Liver (tissue), 9 donors: ENCODE measurements around the gene FARP1. TPM values are rescaled to one million over a fixed set of nuclear protein-coding genes. Genes with fewer than 3 reads are reported as not detected.

Experiments used
- DNase-seq: peaks from one replicate; pipeline ENCODE4 v3.0.0-alpha.2; 2017; ENCODE audit warnings: low spot score
- H3K27ac ChIP-seq, 2 donors: one replicate each; pipeline ENCODE4 v1.7.0; 2013; ENCODE audit warnings: inconsistent platforms in 2 of 2, low read length in 2 of 2, control low read depth in 1 of 2, low read depth in 1 of 2, mild to moderate bottlenecking in 1 of 2
- H3K27me3 ChIP-seq, 4 donors: one replicate each; pipeline versions ENCODE4 v1.6.1 to v1.7.0; 2013; ENCODE audit warnings: low read length in 3 of 4, inconsistent platforms in 1 of 4, mild to moderate bottlenecking in 1 of 4, moderate library complexity in 1 of 4; ENCODE audit not compliant: control insufficient read depth in 4 of 4, insufficient read depth in 4 of 4
- H3K36me3 ChIP-seq, 4 donors: one replicate each; pipeline versions ENCODE4 v1.6.1 to v1.7.0; 2013; ENCODE audit warnings: low read length in 3 of 4, mild to moderate bottlenecking in 3 of 4, low read depth in 1 of 4, moderate library complexity in 1 of 4; ENCODE audit not compliant: control insufficient read depth in 4 of 4, insufficient read depth in 3 of 4
- H3K4me1 ChIP-seq, 4 donors: one replicate each; pipeline versions ENCODE4 v1.6.1 to v1.7.0; 2013; ENCODE audit warnings: low read length in 3 of 4, mild to moderate bottlenecking in 3 of 4, moderate library complexity in 1 of 4; ENCODE audit not compliant: control insufficient read depth in 4 of 4, insufficient read depth in 4 of 4
- H3K4me3 ChIP-seq, 3 donors: one replicate each; pipeline versions ENCODE4 v1.6.1 to v1.7.0; 2013; ENCODE audit warnings: low read length in 3 of 3, control low read depth in 1 of 3, low read depth in 1 of 3, mild to moderate bottlenecking in 1 of 3
- H3K9ac ChIP-seq, 2 donors: one replicate each; pipeline ENCODE4 v1.7.0; 2013; ENCODE audit warnings: low read length in 2 of 2, mild to moderate bottlenecking in 2 of 2, moderate library complexity in 2 of 2, control low read depth in 1 of 2, low read depth in 1 of 2
- H3K9me3 ChIP-seq, 4 donors: one replicate each; pipeline versions ENCODE4 v1.6.1 to v1.7.0; 2013; ENCODE audit warnings: low read length in 3 of 4; ENCODE audit not compliant: control insufficient read depth in 4 of 4
- ATF3 ChIP-seq: IDR thresholded peaks from 2 replicates; pipeline ENCODE4 v1.6.1; 2016; ENCODE audit warnings: antibody characterized with exemption
- EGR1 ChIP-seq, 2 donors: IDR thresholded peaks; 2 replicates each; pipeline ENCODE4 v1.6.1; 2016 to 2018; ENCODE audit warnings: antibody characterized with exemption in 2 of 2, low read depth in 2 of 2
- FOXA1 ChIP-seq: IDR thresholded peaks from 2 replicates; pipeline ENCODE4 v1.6.1; 2016; ENCODE audit warnings: antibody characterized with exemption
- FOXA2 ChIP-seq: IDR thresholded peaks from 2 replicates; pipeline ENCODE4 v1.6.1; 2016; ENCODE audit warnings: antibody characterized with exemption
- GABPA ChIP-seq, 2 donors: IDR thresholded peaks in 1 of 2; conservative IDR thresholded peaks in 1 of 2; 2 replicates each; pipeline ENCODE4 v1.6.1; 2016; ENCODE audit warnings: antibody characterized with exemption in 2 of 2, mild to moderate bottlenecking in 1 of 2, moderate library complexity in 1 of 2
- HNF4A ChIP-seq, 2 donors: conservative IDR thresholded peaks; 2 replicates each; pipeline ENCODE4 v1.6.1; 2016; ENCODE audit warnings: antibody characterized with exemption in 2 of 2, mild to moderate bottlenecking in 2 of 2
- HNF4G ChIP-seq: IDR thresholded peaks from 2 replicates; pipeline ENCODE4 v1.6.1; 2016; ENCODE audit warnings: antibody characterized with exemption
- JUND ChIP-seq, 2 donors: IDR thresholded peaks; 2 replicates each; pipeline ENCODE4 v1.6.1; 2016; ENCODE audit warnings: antibody characterized with exemption in 2 of 2
- NR2F2 ChIP-seq: IDR thresholded peaks from 2 replicates; pipeline ENCODE4 v1.6.1; 2016; ENCODE audit warnings: antibody characterized with exemption
- RAD21 ChIP-seq, 2 donors: IDR thresholded peaks; 2 replicates each; pipeline ENCODE4 v1.6.1; 2016; ENCODE audit warnings: antibody characterized with exemption in 2 of 2, mild to moderate bottlenecking in 2 of 2
- REST ChIP-seq: IDR thresholded peaks from 2 replicates; pipeline ENCODE4 v1.6.1; 2016; ENCODE audit warnings: antibody characterized with exemption, mild to moderate bottlenecking
- RXRA ChIP-seq, 2 donors: IDR thresholded peaks; 2 replicates each; pipeline ENCODE4 v1.6.1; 2017 to 2018; ENCODE audit warnings: antibody characterized with exemption in 2 of 2, mild to moderate bottlenecking in 1 of 2
- SP1 ChIP-seq: IDR thresholded peaks from 2 replicates; pipeline ENCODE4 v1.6.1; 2018; ENCODE audit warnings: antibody characterized with exemption, mild to moderate bottlenecking
- TAF1 ChIP-seq: conservative IDR thresholded peaks from 2 replicates; pipeline ENCODE4 v1.6.1; 2016; ENCODE audit warnings: antibody characterized with exemption, mild to moderate bottlenecking
- YY1 ChIP-seq: IDR thresholded peaks from 2 replicates; pipeline ENCODE4 v1.6.1; 2016; ENCODE audit warnings: antibody characterized with exemption, mild to moderate bottlenecking
- WGBS: extraction: QIAGEN DNeasy Blood & Tissue Kit; methylation state at CpG from one replicate; pipeline ENCODE4 v1.1.7; 2013; 5-methylcytosine and 5-hydroxymethylcytosine counted together
- polyA plus RNA-seq, 2 donors: library from polyadenylated mRNA; stranded (reverse) in 1 of 2; unstranded in 1 of 2; fragments of 200-250 nt in 1 of 2; fragments of >200 nt in 1 of 2; fragmentation: Nextera tagmentation in 1 of 2; extraction: Ambion mirVana in 1 of 2; gene quantifications; one replicate each; pipeline versions ENCODE4 v1.2.1 to v1.2.3, GENCODE V29; 2013 to 2015
- total RNA-seq, 2 donors: library from RNA; depleted of rRNA; stranded (reverse); fragments of >200 nt; gene quantifications; one replicate each; pipeline ENCODE4 v1.2.3, GENCODE V29; 2014
- TF ChIP-seq, protein P1 (sequence below): IDR thresholded peaks from 2 replicates; pipeline ENCODE4 v1.6.1; 2016; ENCODE audit warnings: antibody characterized with exemption
- TF ChIP-seq, protein P2 (sequence below): IDR thresholded peaks from 2 replicates; pipeline ENCODE4 v1.6.1; 2016; ENCODE audit warnings: antibody characterized with exemption
- TF ChIP-seq, protein P3 (sequence below): fragments of 150-350 bp; IDR thresholded peaks from 2 replicates; pipeline ENCODE4 v1.5.1; 2017; ENCODE audit warnings: improper control_type of control experiment, low read depth, low read length; ENCODE audit not compliant: missing input control
- donor health status: healthy.
- donor health status: healthy.
- donor health status: healthy.
- donor health status: healthy.
- donor health status: healthy.

The FARP1 gene
- total and polyA plus RNA-seq, 4 donors: 28.4 to 62.6 (median 39.8) TPM

- Histone ChIP-seq H3K36me3 (no peaks in the 10 kb centered on the region), H3K4me3 (no peak overlapping the region), H3K4me1 (no peaks in the 10 kb centered on the region), H3K27ac (no peak overlapping the region), H3K9ac (no peak overlapping the region), H3K27me3 (no peaks in the 10 kb centered on the region), H3K9me3 (no peaks in the 10 kb centered on the region)
- no peak for DNase-seq
- TF ChIP-seq RXRA (IDR thresholded peaks at IDR 0.05) (no peak), FOXA2 (no peak), REST (no peak), NR2F2 (no peak), HNF4G (no peak), FOXA1 (no peak), SP1 (no peak), YY1 (no peak), TAF1 (no peak), ATF3 (no peak), JUND (IDR thresholded peaks at IDR 0.05) (no peak), EGR1 (IDR thresholded peaks at IDR 0.05; ENCODE audit: low read depth in 2 of 2) (no peak), GABPA (IDR thresholded peaks at IDR 0.05 in 1 of 2, conservative IDR thresholded peaks at IDR 0.05 in 1 of 2) (no peak)
- TF ChIP-seq, protein P1, sequence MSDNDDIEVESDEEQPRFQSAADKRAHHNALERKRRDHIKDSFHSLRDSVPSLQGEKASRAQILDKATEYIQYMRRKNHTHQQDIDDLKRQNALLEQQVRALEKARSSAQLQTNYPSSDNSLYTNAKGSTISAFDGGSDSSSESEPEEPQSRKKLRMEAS: no peak
- TF ChIP-seq, protein P2, sequence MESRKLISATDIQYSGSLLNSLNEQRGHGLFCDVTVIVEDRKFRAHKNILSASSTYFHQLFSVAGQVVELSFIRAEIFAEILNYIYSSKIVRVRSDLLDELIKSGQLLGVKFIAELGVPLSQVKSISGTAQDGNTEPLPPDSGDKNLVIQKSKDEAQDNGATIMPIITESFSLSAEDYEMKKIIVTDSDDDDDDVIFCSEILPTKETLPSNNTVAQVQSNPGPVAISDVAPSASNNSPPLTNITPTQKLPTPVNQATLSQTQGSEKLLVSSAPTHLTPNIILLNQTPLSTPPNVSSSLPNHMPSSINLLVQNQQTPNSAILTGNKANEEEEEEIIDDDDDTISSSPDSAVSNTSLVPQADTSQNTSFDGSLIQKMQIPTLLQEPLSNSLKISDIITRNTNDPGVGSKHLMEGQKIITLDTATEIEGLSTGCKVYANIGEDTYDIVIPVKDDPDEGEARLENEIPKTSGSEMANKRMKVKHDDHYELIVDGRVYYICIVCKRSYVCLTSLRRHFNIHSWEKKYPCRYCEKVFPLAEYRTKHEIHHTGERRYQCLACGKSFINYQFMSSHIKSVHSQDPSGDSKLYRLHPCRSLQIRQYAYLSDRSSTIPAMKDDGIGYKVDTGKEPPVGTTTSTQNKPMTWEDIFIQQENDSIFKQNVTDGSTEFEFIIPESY: no peak
- TF ChIP-seq, protein P3, sequence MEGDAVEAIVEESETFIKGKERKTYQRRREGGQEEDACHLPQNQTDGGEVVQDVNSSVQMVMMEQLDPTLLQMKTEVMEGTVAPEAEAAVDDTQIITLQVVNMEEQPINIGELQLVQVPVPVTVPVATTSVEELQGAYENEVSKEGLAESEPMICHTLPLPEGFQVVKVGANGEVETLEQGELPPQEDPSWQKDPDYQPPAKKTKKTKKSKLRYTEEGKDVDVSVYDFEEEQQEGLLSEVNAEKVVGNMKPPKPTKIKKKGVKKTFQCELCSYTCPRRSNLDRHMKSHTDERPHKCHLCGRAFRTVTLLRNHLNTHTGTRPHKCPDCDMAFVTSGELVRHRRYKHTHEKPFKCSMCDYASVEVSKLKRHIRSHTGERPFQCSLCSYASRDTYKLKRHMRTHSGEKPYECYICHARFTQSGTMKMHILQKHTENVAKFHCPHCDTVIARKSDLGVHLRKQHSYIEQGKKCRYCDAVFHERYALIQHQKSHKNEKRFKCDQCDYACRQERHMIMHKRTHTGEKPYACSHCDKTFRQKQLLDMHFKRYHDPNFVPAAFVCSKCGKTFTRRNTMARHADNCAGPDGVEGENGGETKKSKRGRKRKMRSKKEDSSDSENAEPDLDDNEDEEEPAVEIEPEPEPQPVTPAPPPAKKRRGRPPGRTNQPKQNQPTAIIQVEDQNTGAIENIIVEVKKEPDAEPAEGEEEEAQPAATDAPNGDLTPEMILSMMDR: no peak
Observed at GRCh38 chr13:98118865-98119264, 24.0 kb upstream of the FARP1 start.

GRCh38 chr13:98123176-98123575 lies 19.7 kb upstream of the FARP1 start:
- no peaks in the 10 kb centered on the region for H3K9me3 ChIP-seq
- WGBS: 95% methylated on average over 1 of the region's 1 CpG
- no peaks in the 10 kb centered on the region for H3K4me1 ChIP-seq
- H3K4me3 ChIP-seq: no peak overlapping the region
- no peaks in the 10 kb centered on the region for H3K27me3 ChIP-seq
- TF ChIP-seq, protein P3: no peak
- TF ChIP-seq TAF1 (no peak), HNF4G (no peak), JUND (IDR thresholded peaks at IDR 0.05) (no peak), EGR1 (IDR thresholded peaks at IDR 0.05; ENCODE audit: low read depth in 2 of 2) (no peak), FOXA2 (no peak), HNF4A (conservative IDR thresholded peaks at IDR 0.05) (no peak), SP1 (no peak), YY1 (no peak), RAD21 (IDR thresholded peaks at IDR 0.05) (no peak)
- DNase-seq: no peak
- no peak overlapping the region for H3K9ac ChIP-seq
- no peaks in the 10 kb centered on the region for H3K36me3 ChIP-seq
- no peak overlapping the region for H3K27ac ChIP-seq
